Activated CD8-positive, alpha-beta memory T cell treated with anti-CD3 and anti-CD28 coated beads, Interleukin-2, amount 50 U/mL, for 48 hours (primary cell): ENCODE data around the gene PPP3R1.

Source experiments
- DNase-seq: peaks from one replicate; pipeline ENCODE4 v3.0.0-alpha.2; 2020

Gene PPP3R1

GRCh38 chr2:68135448-68136320, 116.6 kb downstream of the PPP3R1 start:
- no peak for DNase-seq

- DNase-seq: no peak
Measured at GRCh38 chr2:68134554-68134953, 117.8 kb downstream of the PPP3R1 start.

DNA sequence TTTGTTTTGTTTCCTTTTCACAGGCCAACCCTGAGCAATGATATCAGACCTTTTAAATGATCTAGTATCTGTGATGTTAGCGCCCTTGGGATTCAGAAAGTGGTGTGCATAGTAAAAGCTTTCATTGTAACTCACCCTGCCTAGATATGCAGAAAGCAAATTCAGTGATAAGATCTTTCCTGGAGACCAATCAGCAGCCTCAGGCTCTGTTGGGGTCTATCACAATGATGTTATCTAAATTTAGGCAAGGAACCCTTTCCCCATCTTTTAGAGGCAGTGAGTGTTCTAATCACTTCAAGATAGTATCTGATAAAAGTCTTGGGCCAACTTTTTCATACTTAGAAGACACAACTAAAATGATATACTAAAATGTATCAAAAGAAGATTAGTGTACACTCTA, 118.2 kb downstream of the PPP3R1 start:
- DNase-seq: no peak
